Embryonic facial prominence (tissue), 1 donor: ENCODE data around the gene YIPF3.
A peak's percentile ranks its signal among the peaks of the same experiment; 100 is the strongest.
"Not testable (repeated sequence)": the region's sequence is repeated elsewhere in the genome, so short reads cannot be mapped to it uniquely, and the experiment has no call there.

Experiments used
- DNase-seq: peaks from one replicate; pipeline ENCODE4 v3.0.0-alpha.2; 2016; ENCODE audit errors: extremely low spot score

YIPF3 gene

GRCh38 chr6:43509984-43510826 is 6.5 kb downstream of the YIPF3 start, which contains the start of gene LRRC73:
Gene LRRC73, minus strand, starts transcription at chr6:43510346. Its CDS starts 561 bp downstream, at chr6:43509785.
- DNase-seq, result no peak

GRCh38 chr6:43509142-43509983 is 7.4 kb downstream of the YIPF3 start:
- no peak for DNase-seq

DNA sequence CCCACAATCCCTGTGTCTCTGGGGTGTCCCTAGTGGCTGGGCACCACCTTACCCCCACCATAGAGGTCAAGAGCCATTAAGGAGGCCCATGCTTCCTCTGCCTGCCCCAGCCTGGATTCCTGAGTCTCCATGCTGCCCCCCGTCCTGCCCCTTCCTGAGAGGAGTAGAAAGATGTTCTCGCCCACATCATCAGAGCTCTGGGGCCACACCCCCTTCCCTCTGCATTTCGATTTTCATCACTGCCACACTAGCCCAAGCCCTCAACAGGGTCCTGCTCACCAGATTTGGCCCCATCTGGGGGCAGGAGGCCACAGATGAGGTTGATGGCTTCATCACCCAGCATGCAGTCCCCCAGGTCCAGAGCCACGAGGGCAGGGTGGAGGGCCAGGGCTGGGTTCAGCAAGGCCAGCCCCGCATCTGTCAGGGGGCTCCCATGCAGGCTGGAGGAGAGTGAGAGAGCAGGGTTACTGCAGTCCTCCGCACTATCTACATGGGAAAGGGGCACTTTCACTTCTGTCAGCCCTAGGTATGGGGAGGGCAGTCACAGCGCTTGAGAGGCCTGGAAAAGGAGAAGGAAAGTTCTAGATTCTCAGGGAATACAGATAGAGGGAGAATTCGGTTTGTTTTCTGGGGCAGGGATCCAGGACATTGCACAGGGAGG is 8.1 kb downstream of the YIPF3 start:
- DNase-seq, result no peak

- DNase-seq, result peak; percentile 65
These were observed 9.9 kb downstream of the YIPF3 start for GRCh38 chr6:43506667-43507471.

DNA sequence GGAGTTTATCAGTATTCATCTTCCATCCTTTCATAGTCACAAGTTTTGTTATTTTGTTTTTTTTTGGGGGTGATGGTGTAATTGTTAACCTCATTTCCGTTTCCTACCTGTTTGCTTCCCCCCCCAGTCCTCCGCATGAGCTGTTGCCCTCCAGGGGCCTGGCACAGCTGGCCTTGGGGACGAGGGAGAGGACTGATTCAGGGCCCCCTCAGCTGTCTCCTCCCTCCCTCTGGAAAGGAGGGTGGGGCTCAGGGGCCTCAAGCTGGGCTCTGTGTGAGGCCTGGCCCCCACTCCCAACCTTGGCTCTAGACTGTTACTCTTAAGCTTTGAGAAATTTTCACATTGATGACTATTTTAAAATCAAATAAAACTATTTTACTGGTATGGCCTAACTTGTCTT is 10.6 kb downstream of the YIPF3 start:
- no peak for DNase-seq

- DNase-seq, result no peak
These were observed 11.0 kb downstream of the YIPF3 start for GRCh38 chr6:43505718-43506117.

DNA sequence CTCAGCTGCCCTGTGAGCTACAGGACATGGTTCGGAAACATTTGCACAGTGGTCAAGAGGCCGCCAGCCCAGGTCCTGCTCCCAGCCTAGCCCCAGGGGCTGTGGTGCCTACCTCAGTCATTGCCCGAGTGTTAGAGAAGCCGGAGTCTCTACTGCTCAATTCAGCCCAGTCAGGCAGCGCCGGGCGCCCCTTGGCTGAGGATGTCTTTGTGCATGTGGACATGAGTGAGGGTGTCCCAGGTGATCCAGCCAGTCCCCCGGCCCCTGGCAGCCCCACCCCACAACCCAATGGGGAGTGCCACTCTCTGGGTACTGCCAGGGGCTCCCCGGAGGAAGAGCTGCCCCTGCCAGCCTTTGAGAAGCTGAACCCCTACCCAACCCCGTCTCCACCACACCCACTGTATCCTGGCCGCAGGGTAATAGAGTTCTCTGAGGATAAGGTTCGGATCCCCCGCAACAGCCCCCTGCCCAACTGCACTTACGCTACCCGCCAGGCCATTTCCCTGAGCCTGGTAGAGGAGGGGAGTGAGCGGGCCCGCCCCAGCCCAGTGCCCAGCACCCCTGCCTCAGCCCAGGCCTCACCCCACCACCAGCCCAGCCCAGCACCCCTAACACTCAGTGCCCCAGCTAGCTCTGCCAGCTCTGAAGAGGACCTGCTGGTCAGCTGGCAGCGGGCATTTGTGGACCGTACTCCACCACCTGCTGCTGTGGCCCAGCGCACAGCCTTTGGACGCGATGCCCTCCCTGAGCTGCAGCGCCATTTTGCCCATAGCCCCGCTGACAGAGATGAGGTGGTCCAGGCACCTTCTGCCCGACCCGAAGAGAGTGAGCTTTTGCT is 11.8 kb downstream of the YIPF3 start:
- no peak for DNase-seq

DNA sequence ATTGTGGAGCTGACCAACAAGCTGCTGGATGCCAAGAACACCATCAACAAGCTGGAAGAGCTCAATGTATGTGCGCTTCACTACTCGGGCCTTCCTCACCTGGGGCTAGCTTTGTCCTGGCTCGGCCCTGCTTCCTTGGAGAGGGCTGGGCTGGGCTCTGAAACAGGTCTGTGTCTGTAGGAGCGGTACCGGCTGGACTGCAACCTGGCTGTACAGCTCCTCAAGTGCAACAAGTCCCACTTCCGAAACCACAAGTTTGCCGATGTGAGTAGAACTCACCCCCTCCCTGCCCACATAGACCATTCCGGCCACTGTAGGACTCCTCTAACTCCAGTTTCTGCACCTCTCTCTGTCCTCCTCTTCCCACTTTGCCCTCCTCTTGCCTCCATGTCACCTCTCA is 13.3 kb downstream of the YIPF3 start:
- DNase-seq, result no peak

- DNase-seq, result no peak
These were observed 14.1 kb downstream of the YIPF3 start for GRCh38 chr6:43502666-43503065.

GRCh38 chr6:43500921-43501320 is 15.8 kb downstream of the YIPF3 start:
- no peak for DNase-seq

DNA sequence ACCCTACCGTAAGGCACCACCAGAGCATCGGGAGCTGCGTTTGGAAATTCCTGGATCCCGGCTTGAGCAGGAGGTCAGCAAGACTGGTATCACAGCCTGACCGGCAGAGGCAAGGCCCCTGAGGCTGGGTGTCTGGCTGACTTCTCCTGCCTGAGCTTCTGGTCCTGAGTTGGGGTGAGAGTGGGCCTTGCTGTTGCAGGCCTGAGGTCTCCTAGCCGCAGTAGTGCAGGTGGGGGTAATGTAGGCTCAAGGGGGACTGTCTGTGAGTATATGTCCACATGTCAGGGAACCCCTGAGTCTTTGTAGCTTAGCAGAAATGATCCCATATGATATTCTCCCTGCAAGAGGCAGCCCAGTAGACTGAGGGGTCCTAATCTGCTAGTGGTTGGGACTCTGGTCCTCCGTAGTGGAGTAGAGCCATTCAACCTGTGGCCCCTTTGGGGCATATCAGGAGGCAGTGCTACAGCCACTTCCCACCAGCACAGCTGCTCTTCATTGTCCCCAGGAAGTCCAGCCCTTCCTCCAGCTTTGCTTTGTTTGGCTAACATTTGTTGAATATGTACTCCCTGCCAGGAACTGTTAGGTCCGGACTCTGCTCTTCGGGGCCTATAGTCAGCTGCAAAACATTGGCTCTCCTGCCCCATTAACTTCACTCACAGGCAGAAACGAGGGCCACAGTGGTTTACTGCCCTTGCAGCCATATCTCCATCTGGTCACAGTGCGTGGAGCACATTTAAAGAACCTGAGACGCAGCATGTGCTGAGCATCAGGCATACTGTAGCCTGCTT is 17.5 kb downstream of the YIPF3 start:
- no peak for DNase-seq

DNA sequence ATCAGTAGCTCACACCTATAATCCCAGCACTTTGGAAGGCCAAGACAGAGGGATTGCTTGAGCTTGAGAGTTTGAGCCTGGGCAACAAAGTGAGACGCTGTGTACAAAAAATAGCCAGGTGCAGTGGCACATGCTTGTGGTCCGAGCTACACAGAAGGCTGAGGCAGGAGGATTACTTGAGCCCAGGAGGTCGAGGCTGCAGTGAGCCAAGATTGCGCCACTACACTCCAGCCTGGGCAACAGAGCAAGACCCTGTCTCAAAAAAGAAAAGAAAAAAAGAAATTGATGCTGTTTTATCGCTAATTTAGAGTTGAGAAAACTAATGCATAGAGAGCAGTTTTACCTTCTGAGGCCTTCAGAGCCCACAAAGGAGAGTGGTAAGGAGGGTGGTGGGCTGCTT is 18.4 kb downstream of the YIPF3 start:
- DNase-seq, result not testable (repeated sequence)

DNA sequence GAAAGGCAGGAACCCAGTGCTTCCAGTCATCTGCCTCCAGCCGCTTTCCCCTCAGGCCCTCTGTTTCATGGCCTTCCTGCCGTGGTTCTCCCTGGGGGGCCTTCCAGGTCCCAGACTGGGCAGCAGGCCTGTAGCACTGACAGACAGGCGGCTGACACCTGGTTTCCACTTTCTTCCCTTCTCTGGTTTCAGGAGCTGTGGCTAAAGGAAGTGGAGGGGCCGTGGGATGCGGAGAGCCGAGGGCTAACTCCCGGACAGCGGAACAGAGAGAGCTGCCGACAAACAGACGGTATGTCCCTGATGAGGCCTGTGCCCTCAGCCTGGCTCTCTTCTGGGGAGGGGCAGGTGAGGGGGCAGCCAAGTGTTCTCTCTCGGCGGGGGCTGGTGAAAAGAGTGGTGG is 19.0 kb downstream of the YIPF3 start:
- DNase-seq, result no peak

- DNase-seq, result no peak
These were observed 19.7 kb downstream of the YIPF3 start for GRCh38 chr6:43497129-43497396.

DNA sequence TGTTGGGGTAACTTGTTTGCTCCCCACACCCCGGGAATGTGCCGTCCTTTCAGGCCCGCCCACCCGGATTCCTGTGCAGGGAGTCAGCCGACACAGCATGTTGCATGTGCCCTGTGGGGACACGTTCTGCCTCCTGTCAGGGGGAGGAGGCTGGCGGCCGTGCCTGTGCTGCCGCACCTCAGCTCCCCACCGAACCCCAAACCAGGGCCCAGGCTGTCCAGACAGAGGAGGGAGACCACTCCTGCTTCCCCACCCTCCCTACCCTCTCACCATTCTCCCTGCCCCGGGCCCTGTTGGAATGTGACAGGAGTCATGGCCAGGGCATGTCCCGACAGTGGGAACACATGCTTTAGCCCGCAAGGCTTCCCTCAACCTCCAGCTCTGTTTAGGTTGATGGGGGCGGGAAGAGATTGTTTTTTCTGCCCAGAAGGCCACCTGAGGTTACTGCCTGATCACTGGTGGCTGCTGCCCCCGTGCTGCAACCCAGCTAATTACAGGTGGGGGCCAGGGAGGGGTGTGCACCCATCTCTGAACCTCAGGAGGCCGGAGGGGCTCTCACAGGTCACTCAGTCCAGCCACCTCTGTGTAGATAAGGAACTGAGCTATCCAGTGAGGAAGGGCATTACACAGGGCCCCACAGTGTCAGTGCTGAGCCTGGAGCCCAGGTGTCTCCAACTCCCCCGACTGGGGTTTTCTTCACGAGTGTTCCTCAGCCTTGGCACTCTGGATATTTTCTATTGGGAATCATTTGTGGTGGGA is 20.2 kb downstream of the YIPF3 start:
- no peak for DNase-seq

GRCh38 chr6:43495409-43495941 is 21.3 kb downstream of the YIPF3 start:
- DNase-seq, result no peak

GRCh38 chr6:43494766-43495165 is 22.0 kb downstream of the YIPF3 start:
- DNase-seq, result no peak

GRCh38 chr6:43494321-43494720 is 22.4 kb downstream of the YIPF3 start:
- DNase-seq, result no peak

- no peak for DNase-seq
These were observed 22.9 kb downstream of the YIPF3 start for GRCh38 chr6:43493833-43494232.
